IMR-90 (cell line): ENCODE measurements around the gene SMIM5.

ENCODE experiments used
- CTCF ChIP-seq: conservative IDR thresholded peaks from 2 replicates; pipeline ENCODE4 v1.5.1; 2012; ENCODE audit warnings: mild to moderate bottlenecking, low read depth, low read length, improper control_type of control experiment
- MAZ ChIP-seq: IDR thresholded peaks from 2 replicates; pipeline ENCODE4 v1.6.1; 2012; ENCODE audit warnings: low read depth, mild to moderate bottlenecking, low read length, improper control_type of control experiment, moderate library complexity, borderline replicate concordance
- POLR2A ChIP-seq: IDR thresholded peaks from 2 replicates; pipeline ENCODE4 v1.6.1; 2012; ENCODE audit warnings: mild to moderate bottlenecking, low read depth, low read length
- RAD21 ChIP-seq: IDR thresholded peaks from 2 replicates; pipeline ENCODE4 v1.6.1; 2012; ENCODE audit warnings: low read length, improper control_type of control experiment
- RFX5 ChIP-seq: IDR thresholded peaks from 2 replicates; pipeline ENCODE4 v1.8.0; 2012; ENCODE audit warnings: low read depth, mild to moderate bottlenecking, low read length, moderate library complexity
- USF2 ChIP-seq: fragments of 150-350 bp; IDR thresholded peaks from 2 replicates; pipeline ENCODE4 v1.6.1; 2017; ENCODE audit warnings: mild to moderate bottlenecking, antibody characterized with exemption, low read length, low read depth

- TF ChIP-seq CTCF (peak; percentile 64), RFX5 (no peak), POLR2A (no peak), MAZ (peak; percentile 83), RAD21 (peak; percentile 32), USF2 (no peak)
Measured at GRCh38 chr17:75589012-75589918, 44.0 kb upstream of the SMIM5 start.
